Activated T-cell treated with anti-CD3 and anti-CD28 coated beads, Interleukin-2, amount 50 U/mL, for 4 hours (primary cell): Measurements from ENCODE around the gene MIPOL1. TPM values are rescaled to one million over a fixed set of nuclear protein-coding genes. Genes with fewer than 3 reads are reported as not detected.
"Not testable (repeated sequence)": the region's sequence is repeated elsewhere in the genome, so short reads cannot be mapped to it uniquely, and the experiment has no call there.

Source experiments
- ATAC-seq, 2 donors: fragments of 200-7000 bp; cut with Tn5 transposase; one replicate each; pipeline ENCODE4 v1.10.0; 2021
- DNase-seq: peaks from one replicate; pipeline ENCODE4 v3.0.0-alpha.2; 2020
- H3K27me3 Mint-ChIP-seq: one replicate; pipeline ENCODE4 v1.8.0; 2021; ENCODE audit warnings: low read depth, mixed read lengths
- H3K36me3 Mint-ChIP-seq: one replicate; pipeline ENCODE4 v1.8.0; 2022; ENCODE audit warnings: mixed read lengths; ENCODE audit not compliant: insufficient read depth
- H3K4me1 Mint-ChIP-seq: one replicate; pipeline ENCODE4 v1.8.0; 2021; ENCODE audit warnings: low read depth, mixed read lengths
- H3K4me3 Mint-ChIP-seq: one replicate; pipeline ENCODE4 v1.8.0; 2021; ENCODE audit warnings: mild to moderate bottlenecking, moderate library complexity, mixed read lengths
- H3K9me3 Mint-ChIP-seq: one replicate; pipeline ENCODE4 v1.8.0; 2021; ENCODE audit warnings: mixed read lengths
- total RNA-seq, 3 donors: library from RNA; stranded (reverse); gene quantifications; one replicate each; pipeline ENCODE4 v1.2.1, GENCODE V29; 2021

MIPOL1 gene
- total RNA-seq, 3 donors from 2014 or later = 0.10 to 0.16 TPM; not detected in 1

GRCh38 chr14:37232907-37233481, 35.3 kb downstream of the MIPOL1 start:
- no peak overlapping the region for H3K4me3 Mint-ChIP-seq
- no peaks in the 10 kb centered on the region for H3K9me3 Mint-ChIP-seq
- ATAC-seq (no peak), DNase-seq (no peak)
- no peaks in the 10 kb centered on the region for H3K4me1 Mint-ChIP-seq
- no peaks in the 10 kb centered on the region for H3K27me3 Mint-ChIP-seq
- no peaks in the 10 kb centered on the region for H3K36me3 Mint-ChIP-seq

- no peaks in the 10 kb centered on the region for H3K27me3 Mint-ChIP-seq
- no peaks in the 10 kb centered on the region for H3K36me3 Mint-ChIP-seq
- H3K4me1 Mint-ChIP-seq = no peaks in the 10 kb centered on the region
- ATAC-seq (no peak), DNase-seq (no peak)
- H3K4me3 Mint-ChIP-seq = no peak overlapping the region
- no peaks in the 10 kb centered on the region for H3K9me3 Mint-ChIP-seq
Observed at GRCh38 chr14:37234222-37234621, 36.5 kb downstream of the MIPOL1 start.

- not testable (repeated sequence) for H3K9me3 Mint-ChIP-seq, H3K4me1 Mint-ChIP-seq, ATAC-seq, DNase-seq, H3K27me3 Mint-ChIP-seq, H3K36me3 Mint-ChIP-seq, H3K4me3 Mint-ChIP-seq
Observed at GRCh38 chr14:37236044-37236443, 38.3 kb downstream of the MIPOL1 start.

GRCh38 chr14:37237094-37237493, 39.4 kb downstream of the MIPOL1 start:
- H3K36me3 Mint-ChIP-seq = no peaks in the 10 kb centered on the region
- H3K4me1 Mint-ChIP-seq = no peaks in the 10 kb centered on the region
- ATAC-seq (no peak), DNase-seq (no peak)
- H3K9me3 Mint-ChIP-seq = no peaks in the 10 kb centered on the region
- no peak overlapping the region for H3K4me3 Mint-ChIP-seq
- H3K27me3 Mint-ChIP-seq = no peaks in the 10 kb centered on the region

GRCh38 chr14:37237735-37238200, 40.0 kb downstream of the MIPOL1 start:
- Mint-ChIP-seq H3K36me3 (no peaks in the 10 kb centered on the region), H3K27me3 (no peaks in the 10 kb centered on the region), H3K9me3 (no peaks in the 10 kb centered on the region), H3K4me1 (no peaks in the 10 kb centered on the region), H3K4me3 (no peak overlapping the region)
- ATAC-seq (no peak), DNase-seq (no peak)

- ATAC-seq (no peak), DNase-seq (no peak)
- H3K27me3 Mint-ChIP-seq = no peaks in the 10 kb centered on the region
- H3K36me3 Mint-ChIP-seq = no peaks in the 10 kb centered on the region
- H3K4me1 Mint-ChIP-seq = no peaks in the 10 kb centered on the region
- no peaks in the 10 kb centered on the region for H3K9me3 Mint-ChIP-seq
- H3K4me3 Mint-ChIP-seq = no peak overlapping the region
Observed at GRCh38 chr14:37241198-37241597, 43.5 kb downstream of the MIPOL1 start.

- ATAC-seq = no peak
- H3K4me3 Mint-ChIP-seq = no peak overlapping the region
- no peak for DNase-seq
- H3K27me3 Mint-ChIP-seq = no peaks in the 10 kb centered on the region
- H3K9me3 Mint-ChIP-seq = no peaks in the 10 kb centered on the region
- no peaks in the 10 kb centered on the region for H3K36me3 Mint-ChIP-seq
- no peaks in the 10 kb centered on the region for H3K4me1 Mint-ChIP-seq
Observed at GRCh38 chr14:37246427-37246829, 48.7 kb downstream of the MIPOL1 start.

GRCh38 chr14:37247791-37248461, 50.2 kb downstream of the MIPOL1 start:
- no peak overlapping the region for H3K4me3 Mint-ChIP-seq

GRCh38 chr14:37251775-37252174, 54.0 kb downstream of the MIPOL1 start:
- ATAC-seq (no peak), DNase-seq (no peak)
- H3K4me3 Mint-ChIP-seq = no peak overlapping the region
- no peaks in the 10 kb centered on the region for H3K36me3 Mint-ChIP-seq
- no peaks in the 10 kb centered on the region for H3K9me3 Mint-ChIP-seq
- no peaks in the 10 kb centered on the region for H3K4me1 Mint-ChIP-seq
- H3K27me3 Mint-ChIP-seq = no peaks in the 10 kb centered on the region

More at GRCh38 chr14:37247791-37248461, 50.2 kb downstream of the MIPOL1 start:
- H3K36me3 Mint-ChIP-seq = no peaks in the 10 kb centered on the region
- no peaks in the 10 kb centered on the region for H3K9me3 Mint-ChIP-seq
- no peaks in the 10 kb centered on the region for H3K4me1 Mint-ChIP-seq
- no peaks in the 10 kb centered on the region for H3K27me3 Mint-ChIP-seq
- ATAC-seq (no peak), DNase-seq (no peak)

GRCh38 chr14:37252434-37252833, 54.7 kb downstream of the MIPOL1 start:
- H3K36me3 Mint-ChIP-seq = no peaks in the 10 kb centered on the region
- no peak for DNase-seq
- no peak overlapping the region for H3K4me3 Mint-ChIP-seq
- H3K27me3 Mint-ChIP-seq = no peaks in the 10 kb centered on the region
- no peak for ATAC-seq
- no peaks in the 10 kb centered on the region for H3K4me1 Mint-ChIP-seq
- H3K9me3 Mint-ChIP-seq = no peaks in the 10 kb centered on the region

GRCh38 chr14:37253905-37254304, 56.2 kb downstream of the MIPOL1 start:
- no peaks in the 10 kb centered on the region for H3K4me1 Mint-ChIP-seq
- no peaks in the 10 kb centered on the region for H3K36me3 Mint-ChIP-seq

GRCh38 chr14:37254411-37254947, 56.7 kb downstream of the MIPOL1 start:
- no peak for DNase-seq
- no peak overlapping the region for H3K4me3 Mint-ChIP-seq
- no peak for ATAC-seq
- no peaks in the 10 kb centered on the region for H3K36me3 Mint-ChIP-seq
- no peaks in the 10 kb centered on the region for H3K9me3 Mint-ChIP-seq
- H3K27me3 Mint-ChIP-seq = no peaks in the 10 kb centered on the region
- no peaks in the 10 kb centered on the region for H3K4me1 Mint-ChIP-seq

More at GRCh38 chr14:37253905-37254304, 56.2 kb downstream of the MIPOL1 start:
- no peak overlapping the region for H3K4me3 Mint-ChIP-seq
- ATAC-seq (no peak), DNase-seq (no peak)
- H3K27me3 Mint-ChIP-seq = no peaks in the 10 kb centered on the region
- no peaks in the 10 kb centered on the region for H3K9me3 Mint-ChIP-seq

GRCh38 chr14:37257501-37258070, 59.8 kb downstream of the MIPOL1 start:
- no peaks in the 10 kb centered on the region for H3K36me3 Mint-ChIP-seq
- no peaks in the 10 kb centered on the region for H3K27me3 Mint-ChIP-seq
- H3K9me3 Mint-ChIP-seq = no peaks in the 10 kb centered on the region
- no peak overlapping the region for H3K4me3 Mint-ChIP-seq
- DNase-seq = no peak
- no peak for ATAC-seq
- no peaks in the 10 kb centered on the region for H3K4me1 Mint-ChIP-seq

- DNase-seq (no peak), ATAC-seq (no peak)
- H3K9me3 Mint-ChIP-seq = no peaks in the 10 kb centered on the region
- H3K4me1 Mint-ChIP-seq = no peaks in the 10 kb centered on the region
- H3K27me3 Mint-ChIP-seq = no peaks in the 10 kb centered on the region
- no peaks in the 10 kb centered on the region for H3K36me3 Mint-ChIP-seq
- no peak overlapping the region for H3K4me3 Mint-ChIP-seq
Observed at GRCh38 chr14:37262649-37263048, 64.9 kb downstream of the MIPOL1 start.
